DMS53 treated with DMSO at 0.1 percent for 48 hours (cell line): ENCODE results near the gene PIK3C2B.

Source experiments
- DNase-seq: peaks from one replicate; lab custom pipeline; 2025; ENCODE audit not compliant: unreplicated experiment; lab: John Stamatoyannopoulos, UW

PIK3C2B gene

DNA sequence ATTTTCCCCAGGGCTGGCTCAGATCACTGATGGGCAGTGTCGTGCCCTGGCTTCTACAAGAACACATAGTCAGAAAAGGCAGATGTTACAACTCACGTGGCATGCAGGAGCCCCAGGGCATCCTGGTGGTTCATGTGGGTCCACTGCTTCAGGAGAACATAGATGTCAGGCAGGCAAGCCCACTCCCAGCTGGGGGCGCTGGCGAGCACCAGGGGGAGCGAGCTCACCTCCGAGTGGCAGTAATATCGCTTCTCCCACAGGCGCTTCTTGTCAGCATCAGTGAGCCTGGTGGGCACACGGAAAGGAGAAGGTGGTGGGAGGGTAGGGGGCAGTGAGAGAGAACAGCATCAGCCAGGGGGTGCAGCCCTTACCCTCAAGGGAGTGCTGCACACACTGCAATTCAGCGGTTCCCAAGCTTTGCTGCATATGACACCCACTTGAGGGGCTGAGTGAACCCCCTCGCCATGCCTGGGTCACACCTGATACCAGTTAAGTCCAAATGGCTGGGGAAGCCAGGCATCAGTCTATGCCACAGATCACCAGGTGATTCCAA is 48.7 kb downstream of the PIK3C2B start:
- DNase-seq, result peak; percentile 42
